ENCODE results near the gene C1S. TPM values are rescaled to one million over a fixed set of nuclear protein-coding genes. Genes with fewer than 3 reads are reported as not detected.

Gene C1S
- total and polyA plus RNA-seq, 8 donors = 111 to 326 (median 124) TPM

GRCh38 chr12:7114008-7114407 is 53.5 kb downstream of the C1S start:
- ATAC-seq = no peak
- no peak overlapping the region for H3K27ac ChIP-seq
- no peak overlapping the region for H3K4me3 ChIP-seq
- intact Hi-C loops (cut with DNase I) = loop anchor here in 1 of 2 donors (10.0 kb wide), 1 partner anchor 159 kb away; the partner anchor contains the start of gene PTPN6
- TF ChIP-seq CTCF (IDR thresholded peaks at IDR 0.05) = no peak
- no peaks in the 10 kb centered on the region for H3K27me3 ChIP-seq
- no peaks in the 10 kb centered on the region for H3K9me3 ChIP-seq
- H3K36me3 ChIP-seq = peaks cover 0 to 17% of the 10 kb centered on the region in 2 donors
- peaks cover 3 to 34% of the 10 kb centered on the region in 2 donors for H3K4me1 ChIP-seq
- peak in 1 of 4 donors; percentile 25 for DNase-seq

GRCh38 chr12:7114851-7115250 is 54.3 kb downstream of the C1S start:
- no peak for TF ChIP-seq CTCF (IDR thresholded peaks at IDR 0.05)
- intact Hi-C loops (cut with DNase I) = loop anchor here in 1 of 2 donors (10.0 kb wide), 1 partner anchor 160 kb away; the partner anchor contains the start of gene PTPN6
- no peak overlapping the region for H3K4me3 ChIP-seq
- H3K9me3 ChIP-seq = no peaks in the 10 kb centered on the region
- peaks cover 0 to 26% of the 10 kb centered on the region in 2 donors for H3K4me1 ChIP-seq
- DNase-seq = peak in 1 of 4 donors; percentile 2
- H3K36me3 ChIP-seq = peaks cover 0 to 17% of the 10 kb centered on the region in 2 donors
- no peak overlapping the region for H3K27ac ChIP-seq
- H3K27me3 ChIP-seq = no peaks in the 10 kb centered on the region
- ATAC-seq = no peak

- H3K27ac ChIP-seq = no peak overlapping the region
- H3K27me3 ChIP-seq = no peaks in the 10 kb centered on the region
- H3K36me3 ChIP-seq = peaks cover 0 to 17% of the 10 kb centered on the region in 2 donors
- no peak overlapping the region for H3K4me3 ChIP-seq
- intact Hi-C loops (cut with DNase I) = loop anchor here in 1 of 2 donors (10.0 kb wide), 1 partner anchor 161 kb away; the partner anchor contains the start of gene PTPN6
- no peak for TF ChIP-seq CTCF (IDR thresholded peaks at IDR 0.05)
- ATAC-seq (no peak), DNase-seq (no peak)
- no peaks in the 10 kb centered on the region for H3K9me3 ChIP-seq
- peaks cover 0 to 23% of the 10 kb centered on the region in 2 donors for H3K4me1 ChIP-seq
Measured at GRCh38 chr12:7116196-7116595, 55.7 kb downstream of the C1S start.

GRCh38 chr12:7116916-7117315 is 56.4 kb downstream of the C1S start:
- Histone ChIP-seq H3K27me3 (no peaks in the 10 kb centered on the region), H3K36me3 (peaks cover 0 to 17% of the 10 kb centered on the region in 2 donors), H3K4me3 (no peak overlapping the region), H3K27ac (no peak overlapping the region), H3K4me1 (peaks cover 0 to 19% of the 10 kb centered on the region in 2 donors), H3K9me3 (no peaks in the 10 kb centered on the region)
- TF ChIP-seq CTCF (IDR thresholded peaks at IDR 0.05) = no peak
- intact Hi-C loops (cut with DNase I) = loop anchor here in 1 of 2 donors (10.0 kb wide), 1 partner anchor 162 kb away; the partner anchor contains the start of gene PTPN6
- ATAC-seq (no peak), DNase-seq (no peak)

- Histone ChIP-seq H3K4me3 (no peak overlapping the region), H3K27ac (no peak overlapping the region), H3K27me3 (no peaks in the 10 kb centered on the region), H3K9me3 (no peaks in the 10 kb centered on the region), H3K36me3 (peaks cover 0 to 17% of the 10 kb centered on the region in 2 donors), H3K4me1 (peaks cover 0 to 11% of the 10 kb centered on the region in 2 donors)
- no peak for DNase-seq
- no peak for TF ChIP-seq CTCF (IDR thresholded peaks at IDR 0.05)
- intact Hi-C loops (cut with DNase I) = loop anchor here in 1 of 2 donors (10.0 kb wide), 1 partner anchor 163 kb away; the partner anchor contains the start of gene PTPN6
- ATAC-seq = no peak
Measured at GRCh38 chr12:7117670-7118069, 57.2 kb downstream of the C1S start.
